ENCODE results near the gene SENP3.

Gene SENP3

GRCh38 chr17:7555320-7555948, 6.3 kb upstream of the SENP3 start:
- TF ChIP-seq CTCF (IDR thresholded peaks at IDR 0.05; ENCODE audit: insufficient read depth, missing control alignments) = no peak
- DNase-seq (ENCODE audit: insufficient read length, low spot score) (no peak), FAIRE-seq (no peak)

- DNase-seq (ENCODE audit: insufficient read length, low spot score) (no peak), FAIRE-seq (no peak)
- TF ChIP-seq CTCF (IDR thresholded peaks at IDR 0.05; ENCODE audit: insufficient read depth, missing control alignments) = no peak
These were observed 5.1 kb upstream of the SENP3 start for GRCh38 chr17:7556627-7557026.

GRCh38 chr17:7557147-7557764, 4.5 kb upstream of the SENP3 start:
- TF ChIP-seq CTCF (IDR thresholded peaks at IDR 0.05; ENCODE audit: insufficient read depth, missing control alignments) = no peak
- FAIRE-seq (no peak), DNase-seq (ENCODE audit: insufficient read length, low spot score) (no peak)

GRCh38 chr17:7557775-7558543, 3.8 kb upstream of the SENP3 start:
- DNase-seq (ENCODE audit: insufficient read length, low spot score) (no peak), FAIRE-seq (no peak)
- no peak for TF ChIP-seq CTCF (IDR thresholded peaks at IDR 0.05; ENCODE audit: insufficient read depth, missing control alignments)

- TF ChIP-seq CTCF (IDR thresholded peaks at IDR 0.05; ENCODE audit: insufficient read depth, missing control alignments) = no peak
- FAIRE-seq (no peak), DNase-seq (ENCODE audit: insufficient read length, low spot score) (no peak)
These were observed 3.0 kb upstream of the SENP3 start, which contains the start of gene TNFSF13 for GRCh38 chr17:7558544-7559319. TNFSF13 (plus strand) TSS chr17:7558750; CDS start chr17:7559040, 290 bp downstream.

GRCh38 chr17:7559320-7560171, 2.2 kb upstream of the SENP3 start:
- no peak for TF ChIP-seq CTCF (IDR thresholded peaks at IDR 0.05; ENCODE audit: insufficient read depth, missing control alignments)
- DNase-seq (ENCODE audit: insufficient read length, low spot score) (no peak), FAIRE-seq (no peak)

Data from D721Med (cell line).